Hepatocyte (in vitro differentiated cells): ENCODE data around the gene CHRNA4.

Source experiments
- CTCF ChIP-seq: fragments of 200-600 bp; sonication (generic); IDR thresholded peaks from 2 replicates; pipeline ENCODE4 v1.5.1; 2016; ENCODE audit warnings: antibody characterized with exemption, mild to moderate bottlenecking; ENCODE audit not compliant: poor library complexity
- EZH2 ChIP-seq: fragments of 200-600 bp; sonication (generic); IDR thresholded peaks from 2 replicates; pipeline ENCODE4 v1.6.1; 2016; ENCODE audit warnings: antibody characterized with exemption, mild to moderate bottlenecking, borderline replicate concordance

- TF ChIP-seq EZH2, result no peak
- TF ChIP-seq CTCF, result no peak
Observed at GRCh38 chr20:63370618-63371187, 9.6 kb upstream of the CHRNA4 start.
